GM19452 (cell line): ENCODE measurements around the gene ZMYND8.
"Not testable (repeated sequence)": the region's sequence is repeated elsewhere in the genome, so short reads cannot be mapped to it uniquely, and the experiment has no call there.

Experiments used
- ATAC-seq: cut with Tn5 transposase; IDR thresholded peaks from one replicate; pipeline ENCODE4 v1.9.1; 2021; ENCODE audit not compliant: unreplicated experiment

ZMYND8 gene

DNA sequence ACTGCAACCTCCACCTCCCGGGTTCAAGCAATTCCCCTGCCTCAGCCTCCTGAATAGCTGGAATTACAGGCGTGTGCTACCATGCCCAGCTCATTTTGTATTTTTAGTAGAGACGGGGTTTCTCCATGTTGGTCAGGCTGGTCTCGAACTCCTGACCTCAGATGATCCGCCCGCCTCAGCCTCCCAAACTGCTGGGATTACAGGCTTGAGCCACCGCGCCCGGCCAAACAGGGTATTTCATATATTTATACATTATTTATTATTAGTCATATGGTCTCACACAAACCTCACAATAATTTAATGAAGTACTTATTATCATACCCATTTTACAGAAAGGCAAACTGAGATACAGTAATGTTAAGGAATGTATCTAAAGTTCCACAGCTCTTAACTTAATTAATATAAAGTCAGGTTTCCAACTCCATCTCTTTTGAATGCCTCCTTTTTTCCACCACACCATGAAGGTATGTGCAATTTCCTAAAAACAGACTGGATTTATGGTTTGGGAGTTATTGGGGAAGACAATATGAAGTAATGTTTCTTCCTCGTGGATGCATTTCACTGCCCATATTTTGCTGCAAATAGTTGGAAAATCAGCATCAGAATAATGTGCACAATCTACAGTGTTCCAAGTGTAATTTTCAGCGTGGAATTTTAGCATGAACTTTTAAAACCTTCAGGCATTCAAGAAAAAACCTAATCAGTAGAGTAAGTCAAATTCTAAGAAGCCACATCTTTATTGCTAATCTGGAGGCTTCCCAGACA, 65.7 kb downstream of the ZMYND8 start:
- ATAC-seq, result no peak

DNA sequence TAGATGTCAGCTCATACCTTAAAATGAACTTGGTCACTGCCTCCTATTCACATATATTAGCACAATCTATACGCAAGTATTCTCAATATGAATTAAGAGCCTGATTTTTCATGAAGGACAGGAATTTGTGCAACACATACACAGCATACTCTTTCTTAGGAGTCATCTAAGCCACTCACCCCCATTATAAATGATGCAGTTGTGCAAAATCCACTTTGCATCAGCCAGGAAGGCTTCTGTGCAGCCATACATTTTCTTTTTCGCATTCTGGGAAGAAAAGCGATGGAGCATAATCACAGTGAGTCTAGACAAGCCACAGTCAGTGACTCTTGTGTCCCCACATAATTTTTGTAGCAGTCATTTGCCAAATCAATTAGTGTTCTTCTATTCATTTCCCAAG, 66.5 kb downstream of the ZMYND8 start:
- ATAC-seq, result no peak

DNA sequence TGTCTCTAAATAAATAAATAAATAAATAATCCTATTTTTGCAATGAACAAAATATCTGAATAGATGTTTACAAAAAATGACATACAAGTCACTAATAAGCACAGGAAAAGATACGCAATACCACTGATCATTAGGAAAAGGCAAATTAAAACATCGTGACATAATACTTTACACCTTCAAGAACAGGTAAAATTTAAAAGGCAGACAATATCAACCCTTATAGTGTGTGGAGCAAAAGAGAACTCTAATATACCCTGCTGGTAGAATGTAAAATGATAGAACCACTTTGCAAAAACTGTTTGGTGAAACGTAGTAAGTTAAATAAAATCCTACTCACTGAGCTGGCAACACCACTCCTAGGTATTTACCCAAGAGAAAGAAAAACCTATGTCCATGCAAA, 67.4 kb downstream of the ZMYND8 start:
- ATAC-seq, result no peak

DNA sequence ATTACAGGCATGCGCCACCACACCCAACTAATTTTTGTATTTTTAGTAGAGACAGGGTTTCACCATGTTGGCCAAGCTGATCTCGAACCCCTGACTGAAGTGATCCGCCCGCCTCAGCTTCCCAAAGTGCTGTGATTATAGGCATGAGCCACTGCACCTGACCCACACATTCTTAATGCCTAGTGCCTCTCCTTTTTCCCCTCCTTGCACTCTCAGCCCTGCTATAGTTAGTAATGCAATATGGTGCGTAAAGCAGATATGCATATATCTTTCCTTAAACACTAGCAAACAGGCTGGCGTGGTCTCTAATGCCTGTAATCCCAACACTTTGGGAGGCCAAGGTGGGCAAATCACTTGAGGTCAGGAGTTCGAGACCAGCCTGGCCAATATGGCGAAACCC, 68.0 kb downstream of the ZMYND8 start:
- not testable (repeated sequence) for ATAC-seq

DNA sequence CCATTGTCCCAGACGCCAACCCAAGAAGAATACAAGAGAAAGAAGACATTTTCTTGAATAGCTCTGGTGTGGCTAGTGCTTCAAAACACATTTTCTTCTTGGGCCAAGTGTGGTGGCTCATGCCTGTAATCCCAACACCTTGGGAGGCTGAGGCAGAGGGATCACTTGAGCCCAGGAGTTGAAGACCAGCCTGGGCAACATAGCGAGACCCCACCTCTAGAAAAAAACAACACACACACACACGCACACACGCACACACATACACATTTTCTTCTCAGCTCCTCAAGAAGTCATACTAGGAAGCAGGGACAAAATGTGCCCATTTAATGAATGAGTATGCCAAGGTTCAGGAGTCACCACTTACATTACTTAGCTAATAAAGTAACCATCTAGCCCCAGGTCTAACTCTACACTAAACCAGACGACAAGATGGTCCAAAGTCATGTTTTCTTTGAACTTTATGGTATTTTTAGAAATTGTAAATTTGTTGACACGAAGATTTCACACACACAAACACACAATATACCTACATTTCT, 68.8 kb downstream of the ZMYND8 start:
- ATAC-seq, result no peak

DNA sequence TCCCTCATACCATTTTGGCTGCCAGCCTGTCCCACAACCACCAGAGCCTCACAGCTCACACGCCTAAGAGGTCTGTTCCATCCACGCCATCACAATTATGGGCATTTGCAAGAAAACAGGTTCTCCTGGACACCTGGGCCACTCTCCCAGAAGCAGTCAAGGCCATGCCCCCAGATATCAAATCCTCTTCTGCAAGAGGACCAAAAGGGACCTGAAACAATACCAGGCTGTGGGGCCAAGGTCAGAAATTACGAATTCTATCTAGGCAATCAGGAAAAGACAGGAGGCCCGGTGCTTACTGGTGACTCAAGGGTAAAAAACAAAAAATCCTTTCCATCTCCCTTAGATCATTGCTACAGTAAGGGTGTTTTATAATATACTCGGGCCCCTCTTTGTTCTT, 69.8 kb downstream of the ZMYND8 start:
- ATAC-seq, result no peak

DNA sequence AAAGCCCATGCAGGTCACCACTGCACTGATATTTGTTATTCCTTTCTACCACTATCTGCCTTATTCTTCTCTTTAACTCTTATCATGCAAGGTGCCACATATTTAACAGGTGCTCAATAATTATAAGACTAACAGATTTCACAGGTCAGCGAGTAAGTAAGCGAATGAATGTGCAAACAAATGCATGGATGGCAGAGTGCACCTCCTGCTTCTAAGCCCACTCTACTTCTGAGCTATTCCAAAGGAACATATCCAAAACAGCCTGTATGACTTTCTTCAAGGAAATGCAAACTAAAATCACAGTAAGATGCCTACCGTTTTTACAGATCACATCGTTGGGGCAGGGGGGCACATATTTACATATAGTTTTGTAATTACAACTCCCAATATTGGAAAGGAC, 71.3 kb downstream of the ZMYND8 start:
- no peak for ATAC-seq

DNA sequence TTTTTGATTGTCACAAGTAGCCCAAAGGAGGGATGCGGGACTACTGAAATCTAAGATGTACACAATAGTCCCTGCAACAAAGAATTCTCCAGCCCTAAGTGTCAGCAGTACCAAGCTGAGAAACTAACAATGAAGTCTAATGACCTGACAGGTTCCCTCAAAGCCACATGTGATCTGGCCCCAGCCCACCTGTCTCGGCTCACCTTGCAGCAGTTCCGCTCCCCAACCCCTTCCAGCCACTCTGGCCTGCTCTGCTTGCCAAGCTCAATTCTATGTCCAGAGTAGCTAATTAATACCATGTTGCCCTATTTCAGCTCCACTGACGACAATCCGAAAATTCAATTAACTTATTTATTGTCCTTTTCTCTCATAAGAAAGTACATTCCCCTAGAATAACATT, 72.1 kb downstream of the ZMYND8 start:
- ATAC-seq, result no peak

DNA sequence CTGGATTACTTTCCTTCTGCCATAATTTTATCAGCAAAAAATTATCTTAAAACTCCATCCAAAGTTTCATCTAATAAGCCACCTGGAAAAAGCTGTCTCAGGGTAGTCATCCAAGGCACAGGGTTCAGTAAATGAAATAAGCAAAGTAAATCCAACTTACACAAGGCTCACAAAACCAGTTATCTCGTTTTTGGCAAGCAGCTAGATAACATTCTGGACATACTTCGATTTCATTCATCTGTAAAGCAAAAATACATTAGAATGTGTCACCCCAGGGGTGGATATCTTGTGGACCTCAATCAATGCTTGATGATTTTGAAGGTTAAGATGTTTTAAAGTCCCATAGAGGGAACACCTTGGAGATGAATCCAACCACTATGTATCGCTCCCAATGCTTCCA, 73.1 kb downstream of the ZMYND8 start:
- ATAC-seq, result no peak

DNA sequence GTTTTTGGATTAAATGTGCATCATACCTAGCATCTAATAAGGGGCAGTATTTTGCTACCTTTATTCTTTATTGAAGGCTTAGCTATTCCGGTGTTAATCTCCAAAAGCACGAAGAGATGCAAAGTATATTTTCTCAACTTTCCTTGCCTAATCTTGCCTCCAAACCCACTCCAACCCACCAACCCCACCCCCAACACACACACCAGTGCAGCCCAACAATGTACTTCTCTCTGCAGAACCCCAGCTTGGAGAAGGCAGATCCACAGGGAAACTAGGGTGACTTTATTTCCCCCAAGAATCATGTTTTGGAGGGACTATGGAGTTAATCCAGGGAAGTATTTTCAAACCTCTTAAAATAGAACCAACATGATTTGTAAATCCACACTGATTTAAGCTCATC, 73.6 kb downstream of the ZMYND8 start:
- no peak for ATAC-seq

DNA sequence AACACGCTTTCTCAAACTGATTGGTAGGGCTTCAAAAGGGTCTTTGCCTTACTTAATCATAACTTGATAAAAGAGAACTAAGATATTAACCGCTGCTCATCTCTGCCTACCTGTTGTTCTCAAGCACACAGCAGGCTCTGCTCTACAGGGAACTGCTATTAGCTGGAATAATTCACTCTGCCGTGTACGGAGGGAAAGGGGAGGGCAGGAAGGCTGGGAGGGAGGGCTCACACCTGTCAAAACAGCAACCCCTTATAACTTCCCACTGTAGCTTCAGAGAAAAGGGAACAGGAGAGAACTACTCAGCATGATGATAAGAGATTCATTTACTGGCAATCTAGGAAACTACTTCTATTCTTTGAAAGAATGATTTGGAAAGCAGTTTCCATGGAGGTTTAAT, 75.1 kb downstream of the ZMYND8 start:
- ATAC-seq, result no peak

DNA sequence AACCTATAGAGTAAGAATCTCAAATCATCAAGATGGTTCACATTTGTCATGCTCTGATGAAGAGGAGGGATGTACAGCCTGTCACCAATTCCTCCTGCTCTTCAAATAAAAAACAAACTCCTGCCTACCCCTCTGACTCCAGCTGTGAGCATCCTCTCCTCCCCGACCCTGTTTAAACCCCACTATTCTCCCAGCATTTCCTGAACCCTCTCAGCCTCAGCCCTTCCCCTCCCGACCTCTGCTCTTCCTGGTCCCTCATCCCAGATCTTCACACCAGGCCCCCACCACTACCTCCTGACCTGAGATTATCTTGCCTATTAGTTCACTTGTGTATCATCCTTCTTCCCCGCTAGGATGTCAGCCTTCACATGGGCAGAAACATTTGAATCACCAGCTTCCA, 75.8 kb downstream of the ZMYND8 start:
- no peak for ATAC-seq

DNA sequence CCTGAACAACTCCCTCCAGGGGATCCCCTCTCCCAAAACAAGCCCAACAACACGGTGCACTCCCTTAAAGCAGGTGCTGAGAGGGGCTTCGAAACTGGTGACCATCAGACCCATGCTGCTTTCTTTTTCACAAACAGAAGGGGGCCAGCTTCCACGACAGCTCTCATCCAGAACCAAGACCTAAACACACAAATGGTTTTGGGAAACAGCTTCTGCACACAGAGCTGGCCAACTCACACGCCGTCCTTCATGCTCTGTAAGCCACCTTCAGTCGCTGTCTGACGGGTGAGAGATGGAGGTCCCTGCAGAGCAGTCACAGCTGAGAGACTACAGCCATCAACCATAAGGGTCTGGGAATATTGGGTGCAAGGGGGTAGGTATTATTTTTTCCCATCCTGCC, 76.3 kb downstream of the ZMYND8 start:
- no peak for ATAC-seq

DNA sequence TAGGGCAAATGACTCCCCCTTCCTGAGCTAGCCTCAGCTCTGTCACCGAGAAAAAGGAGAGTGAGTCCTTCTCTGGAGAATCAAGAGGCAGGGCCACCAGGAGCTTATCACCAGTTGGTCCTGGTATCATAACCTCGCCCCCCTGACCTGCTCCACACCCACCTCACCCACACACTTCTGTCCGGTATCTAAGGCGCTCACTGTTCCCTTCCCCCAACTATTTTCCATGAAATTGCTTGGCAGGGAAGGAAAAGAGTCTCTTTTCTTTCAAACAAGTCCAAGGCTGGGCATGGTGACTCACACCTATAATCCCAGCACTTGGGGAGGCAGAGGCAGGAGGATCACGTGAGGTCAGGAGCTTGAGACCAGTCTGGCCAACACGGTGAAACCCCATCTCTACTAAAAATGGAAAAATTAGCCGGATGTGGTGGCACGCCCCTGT, 77.6 kb downstream of the ZMYND8 start:
- no peak for ATAC-seq

DNA sequence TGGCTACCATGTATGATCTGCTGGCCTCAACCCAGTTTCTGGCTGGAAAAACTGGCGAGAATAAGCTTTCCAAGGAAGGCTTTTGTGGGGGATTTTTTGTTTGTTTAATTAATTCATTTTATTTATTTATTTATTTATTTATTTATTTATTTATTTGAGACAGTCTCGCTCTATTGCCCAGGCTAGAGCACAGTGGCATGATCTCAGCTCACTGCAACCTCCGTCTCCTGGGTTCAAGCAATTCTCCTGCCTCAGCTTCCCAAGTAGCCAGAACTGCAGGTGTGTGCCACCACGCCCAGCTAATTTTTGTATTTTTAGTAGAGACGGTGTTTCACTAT, 79.0 kb downstream of the ZMYND8 start:
- ATAC-seq, result not testable (repeated sequence)

DNA sequence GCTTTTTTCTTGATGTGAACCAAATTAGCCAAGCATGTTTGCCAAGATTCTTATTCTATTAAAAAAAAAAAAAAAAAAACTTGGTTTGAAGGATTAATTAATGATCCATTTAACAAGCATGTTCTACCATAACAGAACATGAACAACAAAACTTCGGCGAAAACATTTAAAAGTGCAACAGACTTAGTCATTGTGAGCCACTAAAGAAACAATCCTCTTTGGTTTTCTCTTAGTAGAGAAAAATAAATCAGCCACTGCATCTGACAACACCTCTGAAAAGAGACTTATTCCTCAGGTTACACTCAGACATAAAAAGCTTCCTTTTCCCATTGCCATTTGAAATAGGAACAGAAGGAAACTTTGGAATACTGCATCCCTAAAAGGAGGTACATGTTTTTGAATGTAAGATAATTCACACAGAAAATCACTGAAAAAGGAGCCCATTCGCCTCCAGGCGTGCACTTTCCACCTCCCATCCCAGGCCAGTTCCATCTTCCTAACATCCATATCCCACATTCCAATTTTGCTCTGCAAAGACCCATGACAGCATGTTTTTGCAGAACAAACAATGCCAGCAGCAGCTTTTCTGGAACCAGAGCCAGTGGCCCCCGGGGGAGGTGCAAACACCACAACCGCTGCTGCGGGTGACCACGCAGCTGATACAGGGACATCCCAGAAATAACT, 79.5 kb downstream of the ZMYND8 start:
- ATAC-seq, result no peak

DNA sequence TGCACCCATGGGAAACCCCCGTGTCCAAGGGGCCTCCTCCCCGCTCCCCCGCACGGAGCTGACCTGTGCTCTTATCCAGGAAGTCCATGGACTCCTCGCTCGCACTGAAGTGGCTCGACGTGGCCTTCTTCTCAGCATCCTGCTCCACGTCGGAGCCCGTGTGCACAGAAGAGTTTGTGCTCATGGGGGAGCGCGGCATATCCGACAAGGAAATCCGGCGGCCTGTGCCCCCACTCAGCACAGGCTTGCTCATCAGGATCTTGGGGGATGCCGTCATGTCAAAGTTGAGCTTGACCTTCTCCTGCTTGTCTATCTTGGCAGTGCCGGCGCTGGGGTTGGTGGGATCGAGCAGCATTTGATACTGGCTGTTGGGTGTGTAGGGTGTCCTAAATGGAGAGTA, 80.2 kb downstream of the ZMYND8 start:
- no peak for ATAC-seq

DNA sequence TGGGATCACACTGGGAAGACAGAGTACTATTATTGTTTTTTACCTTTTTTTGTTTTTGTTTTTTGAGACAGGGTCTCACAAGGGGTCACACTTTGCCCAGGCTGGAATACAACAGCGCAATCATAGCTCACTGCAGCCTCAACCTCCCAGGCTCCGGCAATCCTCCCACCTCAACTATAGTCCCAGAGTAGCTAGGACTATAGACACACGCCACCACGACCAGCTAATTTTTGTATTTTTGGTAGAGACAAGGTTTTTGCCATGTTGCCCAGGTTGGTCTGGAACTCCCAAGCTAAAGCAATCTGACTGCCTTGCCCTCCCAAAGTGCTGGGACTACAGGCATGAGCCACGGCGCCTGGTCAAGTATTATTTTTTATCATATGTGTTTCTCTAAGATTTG, 81.0 kb downstream of the ZMYND8 start:
- ATAC-seq, result no peak

DNA sequence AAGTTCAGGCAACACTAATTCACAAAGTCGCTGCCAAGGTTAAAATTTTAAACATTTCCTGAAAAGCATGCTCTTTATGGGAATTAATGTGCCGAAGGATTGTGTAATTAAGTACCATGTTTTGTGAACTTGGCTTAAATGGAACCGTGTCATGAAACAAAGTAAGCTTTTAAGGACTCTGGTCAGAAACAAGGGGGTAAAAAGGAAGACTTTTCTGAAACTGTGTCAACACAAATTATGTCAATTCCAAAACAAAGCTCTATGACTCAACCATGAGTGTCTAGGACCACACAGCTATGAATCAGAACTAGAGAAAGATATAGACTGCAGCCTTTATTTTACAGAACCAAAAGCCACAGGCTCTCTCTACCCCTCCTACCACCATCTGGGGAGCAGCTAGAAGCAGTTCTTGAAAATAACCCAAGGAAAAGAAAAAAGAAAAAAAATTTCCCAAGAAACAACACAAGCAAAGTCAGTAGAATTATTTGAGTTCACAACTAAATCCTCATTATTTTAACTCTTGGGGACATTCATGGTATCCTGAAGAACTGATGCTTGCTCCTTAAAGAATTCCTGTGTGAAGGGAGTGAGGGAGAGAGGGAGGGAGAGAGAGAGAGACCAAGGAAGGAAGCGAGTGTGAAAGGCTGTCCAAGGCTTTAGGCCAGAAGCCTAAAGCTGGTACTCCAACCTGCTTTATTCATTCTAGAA, 81.9 kb downstream of the ZMYND8 start:
- ATAC-seq, result no peak

DNA sequence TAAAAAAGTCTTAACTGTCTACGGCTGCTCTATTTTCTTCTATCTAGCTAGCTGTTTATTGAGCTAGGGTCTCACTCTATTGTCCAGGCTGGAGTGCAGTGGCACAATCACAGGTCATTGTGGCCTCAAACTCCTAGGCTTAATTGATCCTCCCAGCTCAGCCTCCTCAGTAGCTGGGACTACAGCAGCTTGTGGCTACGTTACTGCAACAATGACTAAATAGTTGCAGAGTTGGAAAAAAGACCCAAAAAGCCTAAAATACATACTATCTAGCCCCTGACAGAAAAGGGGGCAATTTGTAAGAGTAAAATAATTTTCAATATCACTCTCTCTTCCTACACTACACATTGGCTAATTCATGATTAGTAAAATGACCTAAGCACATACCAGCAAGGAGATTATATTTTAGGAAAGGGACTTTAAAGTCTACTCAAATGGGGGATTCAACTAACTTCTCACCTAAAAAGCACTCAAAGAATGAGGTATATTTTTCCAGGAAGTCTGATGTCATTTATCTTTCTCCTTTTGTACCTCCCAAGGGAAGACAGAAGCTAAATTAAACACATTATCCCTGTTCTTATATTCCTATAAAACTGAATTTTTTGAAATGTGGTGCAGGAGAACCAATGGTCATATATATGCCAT, 82.8 kb downstream of the ZMYND8 start:
- no peak for ATAC-seq

DNA sequence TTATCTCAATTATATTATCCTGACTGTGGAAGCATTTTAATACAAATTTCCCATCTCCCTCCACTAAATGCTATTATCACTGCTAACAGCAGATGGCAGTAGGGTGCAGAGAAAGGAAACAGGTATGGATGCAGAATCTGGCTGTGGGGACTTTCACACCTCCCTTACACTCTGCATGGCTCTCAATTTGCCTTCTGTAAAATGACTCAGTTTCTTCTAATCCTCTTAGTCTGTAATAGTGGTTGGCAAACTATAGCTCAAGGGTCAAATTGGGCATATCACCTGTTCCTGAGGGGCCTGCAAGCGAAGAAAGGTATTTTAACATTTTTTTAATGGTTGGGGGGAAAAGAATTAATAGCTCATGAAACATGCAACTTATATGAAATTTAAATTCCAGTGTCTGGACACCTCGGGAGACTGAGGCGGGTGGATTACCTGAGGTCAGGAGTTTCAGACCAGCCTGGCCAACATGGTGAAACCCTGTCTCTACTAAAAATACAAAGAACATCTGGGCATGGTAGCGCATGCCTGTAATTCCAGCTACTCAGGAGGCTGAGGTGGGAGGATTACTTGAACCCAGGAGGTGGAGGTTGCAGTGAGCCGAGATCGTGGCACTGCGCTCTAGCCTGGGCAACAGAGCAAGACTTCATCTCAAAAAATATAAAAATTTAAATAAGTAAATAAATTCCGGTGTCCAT, 83.5 kb downstream of the ZMYND8 start:
- no peak for ATAC-seq
